ENCODE data around the gene MYZAP.

The MYZAP gene

GRCh38 chr15:57692709-57693108 lies 101.0 kb downstream of the MYZAP start:
- H3K4me3 ChIP-seq (replicated peaks; ENCODE audit: insufficient read depth, low read length) = no peak overlapping the region
- TF ChIP-seq CTCF (IDR thresholded peaks at IDR 0.05; ENCODE audit: insufficient read depth, low read length) (no peak), SPI1 (IDR thresholded peaks at IDR 0.05; ENCODE audit: borderline replicate concordance, low read depth) (no peak), GABPA (IDR thresholded peaks at IDR 0.05; ENCODE audit: low read depth) (no peak), REST (IDR thresholded peaks at IDR 0.05; ENCODE audit: insufficient replicate concordance, low read depth) (no peak), POLR2AphosphoS5 (IDR thresholded peaks at IDR 0.05; ENCODE audit: low read depth) (no peak)
- no peak for DNase-seq (ENCODE audit: low read depth in 1 of 2, low spot score in 1 of 2)
- no peaks in the 10 kb centered on the region for H3K27me3 ChIP-seq (ENCODE audit: insufficient read depth, poor library complexity, severe bottlenecking)
- H3K27ac ChIP-seq (replicated peaks) = no peak overlapping the region

- peaks cover 5% of the 10 kb centered on the region for H3K27me3 ChIP-seq (ENCODE audit: insufficient read depth, poor library complexity, severe bottlenecking)
- no peak for DNase-seq (ENCODE audit: low read depth in 1 of 2, low spot score in 1 of 2)
- TF ChIP-seq GABPA (IDR thresholded peaks at IDR 0.05; ENCODE audit: low read depth) (no peak), POLR2AphosphoS5 (IDR thresholded peaks at IDR 0.05; ENCODE audit: low read depth) (no peak), REST (IDR thresholded peaks at IDR 0.05; ENCODE audit: insufficient replicate concordance, low read depth) (no peak), SPI1 (IDR thresholded peaks at IDR 0.05; ENCODE audit: borderline replicate concordance, low read depth) (no peak), CTCF (IDR thresholded peaks at IDR 0.05; ENCODE audit: insufficient read depth, low read length) (no peak)
- no peak overlapping the region for H3K4me3 ChIP-seq (replicated peaks; ENCODE audit: insufficient read depth, low read length)
- H3K27ac ChIP-seq (replicated peaks) = no peak overlapping the region
These were observed 102.6 kb downstream of the MYZAP start for GRCh38 chr15:57694279-57694678.

- TF ChIP-seq REST (IDR thresholded peaks at IDR 0.05; ENCODE audit: insufficient replicate concordance, low read depth) = no peak
- TF ChIP-seq GABPA (IDR thresholded peaks at IDR 0.05; ENCODE audit: low read depth) = no peak
- no peak for TF ChIP-seq SPI1 (IDR thresholded peaks at IDR 0.05; ENCODE audit: borderline replicate concordance, low read depth)
- no peak for TF ChIP-seq POLR2AphosphoS5 (IDR thresholded peaks at IDR 0.05; ENCODE audit: low read depth)
- TF ChIP-seq CTCF (IDR thresholded peaks at IDR 0.05; ENCODE audit: insufficient read depth, low read length) = no peak
- H3K27me3 ChIP-seq (ENCODE audit: insufficient read depth, poor library complexity, severe bottlenecking) = peaks cover 5% of the 10 kb centered on the region
- no peak for DNase-seq (ENCODE audit: low read depth in 1 of 2, low spot score in 1 of 2)
- no peak overlapping the region for H3K27ac ChIP-seq (replicated peaks)
- H3K4me3 ChIP-seq (replicated peaks; ENCODE audit: insufficient read depth, low read length) = no peak overlapping the region
These were observed 104.4 kb downstream of the MYZAP start for GRCh38 chr15:57696146-57696545.

All from HL-60 (cell line).